NCI-H526 (cell line): Measurements from ENCODE around the gene HOOK2.
"Not testable (repeated sequence)": the region's sequence is repeated elsewhere in the genome, so short reads cannot be mapped to it uniquely, and the experiment has no call there.

ENCODE experiments used
- DNase-seq, 2 experiments: peaks; one replicate each; lab custom pipeline; 2025; lab: John Stamatoyannopoulos, UW

HOOK2 gene

DNA sequence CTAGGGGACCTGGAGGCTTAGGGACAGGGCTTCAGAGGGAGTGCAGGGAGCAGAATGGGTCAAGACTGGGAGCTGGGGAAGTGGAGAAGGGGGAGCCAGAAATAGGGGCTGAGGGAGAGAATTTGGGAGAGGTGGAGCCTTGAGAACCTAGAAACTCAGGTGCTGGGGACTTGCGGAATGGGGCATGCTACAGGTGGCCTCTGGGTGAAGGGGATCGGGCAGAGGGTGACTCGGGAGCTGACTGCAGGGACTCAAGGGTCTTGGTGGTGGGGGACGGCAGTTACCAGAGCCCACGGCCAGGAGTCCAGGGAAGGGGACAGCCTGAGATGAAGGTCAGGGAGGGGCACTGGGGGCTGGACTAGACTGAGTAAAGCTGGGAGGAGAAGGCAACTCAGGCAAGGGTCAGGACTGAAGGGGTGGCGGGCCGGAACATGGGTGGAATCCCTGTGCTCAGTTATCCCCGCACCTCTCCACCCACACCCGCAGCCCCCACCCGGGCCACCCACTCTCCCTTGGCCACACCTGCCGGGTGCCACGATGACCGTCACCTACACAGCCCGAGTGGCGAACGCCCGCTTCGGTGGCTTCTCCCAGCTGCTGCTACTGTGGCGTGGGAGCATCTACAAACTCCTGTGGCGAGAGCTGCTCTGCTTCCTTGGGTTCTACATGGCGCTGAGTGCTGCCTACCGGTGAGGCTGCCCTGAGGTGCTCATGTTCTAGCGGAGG lies 23.1 kb downstream of the HOOK2 start:
- DNase-seq, result no peak

DNA sequence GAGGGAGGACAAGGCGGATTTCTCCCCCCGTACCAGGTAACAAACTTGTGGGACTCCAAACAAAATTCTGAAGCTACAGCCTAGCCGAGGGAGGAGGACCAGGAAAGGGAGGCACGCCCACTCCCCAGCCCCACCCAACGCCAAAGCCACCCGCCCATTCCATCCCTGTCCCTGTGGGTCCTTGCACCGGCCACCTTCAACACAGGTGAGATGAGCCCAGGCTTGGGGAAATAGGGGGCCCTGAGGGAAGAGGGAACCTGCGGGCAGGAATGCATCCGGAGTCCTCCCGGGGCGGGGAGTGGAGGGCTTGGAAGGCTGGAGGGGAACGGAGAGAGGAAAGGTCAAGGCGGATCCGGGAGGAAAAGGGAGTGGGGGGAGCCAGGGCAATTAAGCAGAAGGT lies 23.7 kb downstream of the HOOK2 start, which contains the start of gene BEST2:
TSS of gene BEST2 (plus strand) at position 157 of the 400 bp plus-strand sequence. CDS start 802 bp downstream, outside the sequence.
- DNase-seq, result no peak

DNA sequence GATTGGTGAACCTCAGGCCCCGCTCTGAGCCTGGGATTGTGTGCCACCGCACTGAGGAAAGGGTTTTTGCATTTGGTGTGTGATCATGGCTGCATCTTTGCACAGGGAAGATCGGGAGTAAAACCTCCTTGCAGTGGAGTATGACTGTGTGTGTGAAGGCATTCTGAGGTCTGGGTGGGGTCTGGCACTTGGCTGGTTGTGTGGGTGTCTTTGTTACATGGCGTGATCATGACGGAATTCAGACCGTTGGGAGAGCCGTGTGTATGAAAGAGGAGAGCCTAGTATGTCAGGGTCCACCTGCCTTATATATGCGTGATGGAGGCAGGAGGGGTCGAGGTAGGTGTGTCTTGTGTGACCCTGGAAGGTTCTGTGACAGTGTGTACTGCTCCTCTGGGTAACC lies 24.5 kb downstream of the HOOK2 start:
- no peak for DNase-seq

DNA sequence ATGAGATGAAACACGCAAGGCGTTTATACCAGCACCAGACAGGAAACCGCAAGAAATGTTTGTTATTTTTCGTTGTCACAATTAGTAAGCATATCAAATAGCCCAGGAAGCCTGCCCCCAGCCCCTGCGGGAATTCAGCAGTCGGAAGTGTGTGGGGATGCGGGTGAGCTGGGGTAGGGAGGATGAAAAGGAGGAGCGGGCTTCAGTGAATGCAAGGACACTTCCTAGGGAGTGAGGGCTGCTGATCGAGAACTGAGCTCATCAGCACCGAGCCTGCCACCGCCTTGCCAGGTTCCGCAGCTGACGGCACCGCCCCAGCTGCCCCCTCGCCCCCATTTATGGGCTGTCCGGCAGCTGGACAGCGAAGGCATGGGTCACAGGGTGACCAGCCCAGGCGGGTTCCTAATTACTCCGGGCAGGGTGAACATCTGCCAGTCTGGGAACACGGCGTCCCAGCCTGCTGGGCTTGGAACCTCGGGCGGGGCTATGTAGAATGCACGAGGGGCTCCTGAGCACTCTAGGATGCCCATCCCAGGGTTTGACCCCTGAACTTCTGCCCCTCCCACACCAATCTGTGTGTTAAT lies 25.3 kb downstream of the HOOK2 start:
- no peak for DNase-seq

DNA sequence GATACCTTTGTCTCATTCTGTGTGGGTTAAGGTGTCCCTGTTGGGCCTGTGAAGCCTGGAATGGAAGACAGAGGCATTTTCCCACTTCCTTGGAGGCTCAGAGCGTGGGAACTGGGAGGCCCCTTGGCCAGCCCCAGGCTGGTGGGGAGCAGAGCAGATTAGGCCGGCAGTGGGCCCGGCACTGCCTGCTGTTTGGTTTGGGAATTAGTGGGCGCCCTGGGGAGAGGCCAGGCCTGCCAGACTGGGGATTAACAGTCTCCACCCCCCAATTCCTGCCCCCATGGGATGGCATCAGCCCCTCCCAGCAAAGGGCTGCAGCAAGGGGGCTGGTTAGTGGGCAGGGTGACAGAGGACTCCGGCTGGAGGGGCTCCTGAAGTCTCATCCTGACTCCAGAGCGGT lies 26.9 kb downstream of the HOOK2 start:
- DNase-seq, result no peak

DNA sequence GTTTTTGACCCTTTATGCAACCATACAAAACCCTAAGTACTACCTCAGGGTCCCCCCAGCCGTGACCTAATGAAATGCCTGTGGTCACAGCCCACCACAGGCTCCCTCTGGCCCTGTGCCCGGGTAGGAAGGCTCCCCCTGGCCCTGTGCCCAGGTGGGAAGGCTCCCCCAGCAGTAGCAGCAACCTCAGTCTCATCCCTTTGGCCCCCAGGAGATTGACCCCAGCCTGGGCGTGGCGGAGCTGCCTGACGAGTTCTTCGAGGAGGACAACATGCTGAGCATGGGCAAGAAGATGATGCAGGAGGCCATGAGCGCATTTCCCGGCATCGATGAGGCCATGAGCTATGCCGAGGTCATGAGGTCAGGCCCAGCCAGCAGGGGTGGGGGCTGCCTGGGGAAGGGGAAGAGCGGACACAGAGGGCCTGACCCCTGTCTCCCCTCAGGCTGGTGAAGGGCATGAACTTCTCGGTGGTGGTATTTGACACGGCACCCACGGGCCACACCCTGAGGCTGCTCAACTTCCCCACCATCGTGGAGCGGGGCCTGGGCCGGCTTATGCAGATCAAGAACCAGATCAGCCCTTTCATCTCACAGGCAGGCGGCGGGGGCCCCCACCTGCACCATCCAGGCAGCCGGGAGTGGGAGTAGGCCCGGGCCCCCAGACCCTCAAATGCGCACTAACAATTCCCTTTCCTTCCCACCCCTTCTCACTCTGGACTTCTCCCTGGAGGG lies 30.0 kb downstream of the HOOK2 start:
- DNase-seq, result no peak

DNA sequence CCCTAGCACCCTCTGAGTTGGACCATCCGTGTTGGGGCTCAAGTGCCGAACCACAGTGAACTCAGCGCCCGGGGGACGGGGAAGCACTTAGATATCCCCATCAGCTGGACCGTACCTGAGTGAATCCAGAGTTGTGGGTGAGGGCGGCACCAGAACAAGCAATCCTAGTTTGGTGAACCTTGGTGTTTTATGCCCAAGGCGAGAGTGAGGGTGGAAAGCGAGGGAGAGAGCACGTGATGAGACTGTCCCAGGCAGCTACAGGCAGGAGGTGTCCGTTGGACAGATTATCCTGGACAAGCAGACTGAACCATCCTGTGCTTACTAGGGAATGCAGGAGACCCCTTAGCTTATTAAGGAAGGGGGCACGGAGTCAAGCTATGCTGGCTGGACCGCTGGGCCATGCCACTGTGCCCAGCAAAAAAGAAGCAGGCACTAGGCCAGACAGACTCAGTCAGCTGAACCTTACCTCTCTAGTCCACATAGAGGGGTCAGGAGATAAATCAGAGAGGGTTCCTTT lies 37.5 kb downstream of the HOOK2 start:
- DNase-seq, result no peak

DNA sequence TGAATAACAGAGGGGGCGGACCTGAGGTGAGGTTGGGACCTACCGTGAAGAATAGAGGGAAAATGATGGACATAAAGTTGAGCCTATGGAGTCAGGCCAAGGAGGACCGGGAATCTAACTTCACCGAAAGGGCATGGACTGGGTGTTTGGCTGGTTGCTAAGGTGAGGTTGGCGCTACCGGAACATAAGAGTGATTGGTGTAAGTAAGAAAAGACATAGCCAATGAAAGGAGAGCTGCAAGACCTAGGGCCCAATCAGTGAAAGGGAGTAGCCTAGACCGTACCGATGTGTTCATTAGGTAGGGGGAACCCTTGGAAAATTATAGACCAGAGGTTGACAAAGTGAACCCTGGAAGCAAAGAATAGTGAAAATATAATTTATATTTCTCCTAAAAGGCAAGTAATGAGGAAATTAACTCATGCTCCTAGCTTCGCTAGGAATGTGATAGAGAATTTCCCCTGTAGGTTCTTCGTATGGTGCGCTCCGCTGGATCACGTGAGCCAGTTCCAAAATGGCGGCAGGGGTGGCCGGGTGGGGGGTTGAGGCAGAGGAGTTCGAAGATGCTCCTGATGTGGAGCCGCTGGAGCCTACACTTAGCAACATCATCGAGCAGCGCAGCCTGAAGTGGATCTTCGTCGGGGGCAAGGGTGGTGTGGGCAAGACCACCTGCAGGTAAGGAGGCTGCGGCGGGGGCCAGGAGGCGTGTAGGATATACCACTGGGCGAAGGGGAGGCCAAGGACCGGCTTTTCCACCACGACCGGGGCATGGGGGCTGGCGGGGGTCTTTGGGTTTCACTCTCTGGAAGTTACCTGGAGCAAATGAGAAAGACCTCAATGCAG lies 38.1 kb downstream of the HOOK2 start, which contains the start of gene GET3:
TSS of gene GET3 (plus strand) at position 503 of the 840 bp plus-strand sequence. CDS start at position 512, 9 bp downstream.
- DNase-seq, result peak; percentile 97 to 100

DNA sequence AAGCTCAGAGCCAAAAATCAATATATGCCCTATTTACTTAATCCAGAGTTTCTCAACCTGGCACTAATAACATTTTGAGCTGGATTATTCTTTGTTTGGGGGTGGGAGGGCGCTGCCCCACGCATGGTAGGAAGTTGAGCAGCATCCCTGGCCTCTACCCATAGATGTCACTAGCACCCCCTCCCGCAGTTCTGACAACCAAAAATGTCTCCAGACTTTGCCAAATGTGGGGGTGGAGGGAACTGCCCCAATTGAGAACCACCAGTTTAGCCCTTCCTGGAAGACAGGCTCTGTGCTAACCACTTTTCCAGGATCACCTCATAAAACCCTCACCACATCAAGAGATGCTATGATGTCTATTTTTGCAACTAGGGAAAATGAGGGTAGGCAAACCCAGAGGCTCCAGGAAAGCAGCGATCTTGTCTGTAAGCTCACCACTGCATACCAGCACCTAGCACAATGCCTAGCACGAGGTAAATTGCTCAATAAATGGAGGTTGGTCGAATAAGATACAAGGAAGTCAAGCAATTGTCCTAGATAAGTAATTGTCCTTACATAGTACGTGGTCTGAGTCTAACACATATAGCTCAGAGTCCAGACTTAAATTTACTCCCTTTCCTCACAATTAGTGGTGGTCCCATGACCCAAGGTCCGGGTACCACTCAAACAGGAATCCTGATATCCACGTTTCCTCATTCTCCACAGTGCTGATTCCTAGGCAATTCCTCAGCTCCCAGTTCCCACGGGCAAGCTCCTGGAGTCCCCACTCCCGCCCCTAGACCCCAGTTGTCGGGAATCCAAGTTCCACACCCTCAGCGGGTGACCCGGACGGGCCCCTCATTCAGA lies 41.8 kb downstream of the HOOK2 start:
- peak in 1 of 2 experiments; percentile 21 for DNase-seq

DNA sequence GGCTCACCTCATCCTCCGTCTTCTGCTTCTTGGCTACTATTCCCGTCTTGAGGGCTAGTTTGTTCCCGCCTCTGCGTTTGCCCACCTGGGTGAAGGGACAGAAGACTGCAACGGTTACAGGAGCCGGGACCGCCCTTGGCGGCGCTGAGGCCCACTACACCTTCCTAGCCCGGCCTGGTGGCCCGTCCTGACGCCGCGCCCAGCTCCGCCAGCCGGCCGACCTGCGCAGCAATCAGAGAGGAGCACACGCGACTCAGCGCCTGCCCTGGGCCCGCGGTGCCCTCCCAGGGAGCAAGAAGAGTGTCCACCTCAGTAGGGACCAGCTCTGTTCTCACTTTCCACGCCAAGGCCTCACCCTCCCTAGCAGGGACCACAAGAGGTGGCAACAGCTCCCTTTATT lies 44.0 kb downstream of the HOOK2 start:
- DNase-seq, result no peak

DNA sequence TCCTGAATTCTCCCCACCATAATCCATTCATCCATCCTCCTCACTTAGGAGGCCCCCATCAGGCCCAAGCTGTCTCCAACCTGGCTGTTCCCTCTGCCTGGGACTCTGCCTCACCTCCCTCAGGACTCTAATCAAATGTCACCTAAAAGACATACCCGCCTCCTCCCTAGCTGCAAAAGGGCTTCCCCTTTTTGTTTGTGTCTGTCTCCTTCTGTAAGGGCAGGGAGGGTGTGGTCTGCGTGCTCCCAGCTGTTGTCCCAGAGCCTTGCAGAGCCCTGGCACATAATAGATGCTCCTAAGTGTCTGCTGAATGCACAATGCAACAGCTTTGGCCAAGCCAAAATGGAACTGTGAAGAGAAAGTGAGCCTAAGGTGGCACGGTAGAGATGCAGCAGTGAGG lies 45.3 kb downstream of the HOOK2 start:
- no peak for DNase-seq

DNA sequence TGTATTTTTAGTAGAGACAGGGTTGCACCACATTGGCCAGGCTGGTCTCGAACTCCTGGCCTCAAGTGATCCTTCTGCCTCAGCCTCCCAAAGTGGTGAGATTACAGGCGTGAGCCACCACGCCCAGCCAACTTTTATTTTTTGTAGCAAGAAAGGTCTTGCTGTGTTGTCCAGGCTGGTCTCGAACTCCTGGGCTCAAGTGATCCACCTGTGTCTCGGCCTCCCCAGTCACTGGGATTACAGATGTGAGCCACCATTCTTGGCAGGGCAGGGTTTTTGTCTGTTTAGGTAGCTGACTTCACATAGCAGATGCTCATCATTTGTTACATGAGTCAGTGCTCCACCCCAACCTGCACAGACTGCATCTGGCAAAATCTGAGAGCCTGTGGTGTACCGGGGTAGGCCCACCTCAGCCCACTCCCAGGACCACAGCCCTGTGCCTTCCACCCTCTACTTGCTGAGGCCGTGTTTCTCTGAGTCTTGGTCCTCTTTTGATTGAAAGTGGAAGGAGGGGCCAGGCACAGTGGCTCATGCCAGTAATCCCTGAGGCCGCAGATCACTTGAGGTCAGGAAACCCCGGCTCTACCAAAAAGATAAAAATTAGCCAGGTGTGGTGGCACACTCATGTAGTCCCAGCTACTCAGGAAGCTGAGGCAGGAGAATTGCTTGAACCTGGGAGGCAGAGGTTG lies 47.5 kb downstream of the HOOK2 start:
- no peak for DNase-seq

DNA sequence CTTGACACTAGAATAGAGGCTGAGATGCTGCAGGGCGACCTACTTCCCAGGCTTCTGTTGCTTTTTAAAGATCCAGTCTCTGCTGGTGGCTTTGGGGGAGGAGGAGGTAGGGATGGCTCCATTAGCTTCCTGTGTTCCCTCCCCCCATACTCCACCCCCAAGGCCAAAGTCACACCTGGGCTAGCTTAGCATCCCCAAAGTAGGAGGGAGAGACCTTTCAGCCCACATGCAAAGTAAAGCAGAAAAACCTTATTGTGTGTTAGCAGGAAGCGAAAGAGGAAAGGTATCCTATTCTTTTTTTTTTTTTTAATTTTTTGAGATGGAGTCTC lies 48.4 kb downstream of the HOOK2 start:
- DNase-seq, result no peak

DNA sequence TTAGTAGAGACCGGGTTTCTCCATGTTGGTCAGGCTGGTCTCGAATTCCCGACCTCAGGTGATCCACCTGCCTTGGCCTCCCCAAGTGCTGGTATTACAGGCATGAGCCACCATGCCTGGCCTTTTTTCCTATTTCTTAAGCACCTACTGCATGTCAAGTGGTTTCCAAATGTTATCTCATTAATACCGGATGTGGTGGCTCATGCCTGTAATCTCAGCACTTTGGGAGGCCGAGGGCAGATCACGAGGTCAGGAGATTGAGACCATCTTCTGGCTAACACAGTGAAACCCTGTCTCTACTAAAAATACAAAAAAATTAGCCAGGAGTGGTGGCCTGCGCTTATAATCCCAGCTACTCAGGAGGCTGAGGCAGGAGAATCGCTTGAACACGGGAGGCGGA lies 49.7 kb downstream of the HOOK2 start:
- not testable (repeated sequence) for DNase-seq

DNA sequence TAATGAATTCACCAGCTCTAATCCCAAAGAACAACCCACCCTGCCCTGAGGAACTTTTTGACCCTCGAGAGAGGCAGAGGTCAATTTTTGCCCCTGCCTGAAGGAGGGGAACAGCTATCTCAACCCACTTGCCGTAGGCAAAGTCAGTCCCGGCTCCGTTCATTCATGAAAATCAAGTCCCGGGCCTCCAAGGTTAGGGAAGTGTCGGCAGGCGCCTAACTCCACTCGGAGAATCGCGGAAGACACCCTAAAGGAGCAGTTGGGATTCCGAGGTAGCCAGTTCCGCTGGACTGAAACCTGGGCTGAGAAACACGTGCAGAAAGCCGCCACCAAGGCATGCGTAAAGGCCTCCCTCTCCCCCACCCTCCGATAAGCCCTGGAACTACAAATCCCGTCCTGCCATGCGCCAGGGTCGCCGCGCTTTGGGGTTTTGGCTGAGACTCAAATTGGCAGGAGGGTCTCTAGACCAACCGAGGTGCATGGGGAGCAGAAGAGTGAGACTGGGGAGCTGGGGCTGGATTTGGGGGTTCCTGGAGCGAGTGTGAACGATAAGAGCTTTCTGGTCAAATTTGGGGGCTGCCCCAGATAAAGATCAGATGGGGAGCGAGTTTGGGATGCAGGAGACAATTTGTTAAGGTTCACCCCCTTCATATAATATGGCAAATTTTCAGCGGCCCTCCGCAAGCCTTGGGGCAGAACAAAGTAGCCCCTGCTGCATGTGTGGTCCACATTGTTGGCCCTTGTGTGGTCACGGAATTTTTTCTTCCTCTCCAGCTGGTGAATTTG lies 51.5 kb downstream of the HOOK2 start, which contains the start of gene TNPO2:
TSS of gene TNPO2 (minus strand) at position 292 of the 786 bp plus-strand sequence. CDS start 2,955 bp downstream, outside the sequence.
- DNase-seq, result peak in 1 of 2 experiments; percentile 77

DNA sequence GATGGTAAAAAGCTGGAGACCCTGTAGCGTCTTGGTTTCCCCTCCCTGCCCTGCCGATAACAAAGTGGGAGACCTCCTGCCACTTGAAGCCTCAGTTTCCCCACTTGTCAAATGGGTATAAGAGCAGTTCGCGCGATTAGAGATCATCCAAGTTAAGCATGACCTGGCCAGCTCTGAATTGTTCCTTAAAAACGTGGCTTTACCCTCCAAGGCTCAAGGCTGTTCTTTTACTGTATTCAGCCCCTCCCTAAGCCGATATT lies 52.0 kb downstream of the HOOK2 start:
- DNase-seq, result peak in 1 of 2 experiments; percentile 23

DNA sequence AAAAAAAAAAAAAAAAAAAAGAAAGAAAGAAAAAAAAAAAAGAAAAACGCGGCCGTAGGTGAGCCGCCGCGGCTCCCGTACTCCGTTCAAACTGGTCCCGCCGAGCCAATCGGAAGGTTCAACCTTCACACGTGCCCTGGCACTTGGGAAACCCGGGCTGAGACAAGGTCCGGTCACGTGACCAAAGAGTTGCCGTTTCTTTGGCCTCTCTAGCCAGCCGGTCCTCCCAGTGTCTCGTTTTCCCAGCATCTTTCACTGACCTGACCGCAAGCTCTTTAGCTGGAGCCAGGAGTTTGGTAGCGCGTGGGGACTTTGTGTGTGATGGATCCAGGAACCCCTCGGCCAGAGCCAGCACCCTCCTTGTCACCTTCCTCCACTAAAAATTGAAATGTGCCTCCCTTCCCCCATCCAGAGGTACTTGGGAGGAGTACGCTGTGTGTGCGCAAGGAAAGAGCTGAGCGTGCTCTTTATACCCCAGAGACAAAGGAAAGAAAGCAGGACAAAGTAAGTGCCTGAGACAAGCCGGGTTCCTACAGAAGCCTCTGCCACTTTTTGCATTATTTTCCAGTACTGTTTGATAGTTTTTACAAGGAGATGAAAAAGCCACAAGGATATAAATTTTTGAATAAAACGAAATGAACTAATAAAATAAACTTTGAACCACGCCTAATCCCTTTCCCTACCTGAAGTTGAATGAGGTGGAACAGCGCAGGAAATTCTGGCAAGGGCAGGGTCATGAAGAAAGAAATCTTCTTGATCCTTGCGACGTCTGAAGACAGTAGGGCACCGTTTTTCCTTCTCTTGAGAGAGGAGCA lies 52.6 kb downstream of the HOOK2 start:
- DNase-seq, result peak; percentile 97 to 98

DNA sequence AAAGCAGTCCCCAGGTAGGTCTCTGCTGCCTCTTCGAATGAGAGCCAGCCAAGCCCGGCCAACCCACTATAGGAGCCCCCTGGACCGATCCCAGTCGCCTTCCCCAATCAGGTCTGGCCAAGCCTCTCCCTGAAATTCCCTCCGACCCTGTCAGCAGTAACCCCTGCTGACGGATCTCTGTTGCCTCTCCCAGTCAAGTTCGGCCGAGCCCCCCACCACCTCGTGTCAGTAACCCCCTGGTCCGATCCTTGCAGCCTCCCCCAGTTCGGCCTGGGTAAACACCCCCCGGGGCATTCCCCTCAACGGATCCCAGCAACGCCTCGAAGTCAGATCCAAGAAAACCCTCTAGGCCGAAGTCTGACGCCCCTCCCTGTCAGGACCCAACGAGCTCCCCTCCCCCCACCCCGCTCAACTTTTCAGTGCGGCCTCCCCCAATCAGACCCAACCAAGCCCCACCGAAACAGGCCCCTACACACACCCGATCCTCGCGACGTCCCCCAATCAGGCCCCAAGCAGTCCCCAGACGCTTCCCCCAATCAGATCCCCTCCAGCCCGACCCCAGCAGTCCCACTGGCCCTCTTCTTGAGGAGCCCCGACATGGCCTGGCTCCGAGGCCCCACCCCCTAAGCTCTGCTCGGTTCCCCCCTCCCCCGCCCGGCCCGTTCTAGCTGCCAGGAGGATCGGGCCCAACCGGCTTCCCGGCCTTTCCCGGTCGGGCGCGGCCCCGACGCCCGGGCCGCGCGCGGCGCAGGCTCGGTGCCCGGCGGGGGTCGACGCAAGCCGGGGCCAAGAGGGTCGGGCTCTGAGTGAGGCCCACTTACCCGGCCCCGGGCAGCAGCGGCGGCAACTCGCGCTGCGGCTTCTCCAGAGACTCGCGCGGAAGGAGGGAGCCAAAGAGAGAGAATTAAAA lies 53.4 kb downstream of the HOOK2 start:
- DNase-seq, result peak in 1 of 2 experiments; percentile 52
